NCI-H2171 treated with DMSO at 0.1 percent for 48 hours (cell line): ENCODE measurements around the gene SIN3B.
"Not testable (repeated sequence)": the region's sequence is repeated elsewhere in the genome, so short reads cannot be mapped to it uniquely, and the experiment has no call there.

Source experiments
- DNase-seq: peaks from one replicate; lab custom pipeline; 2025; lab: John Stamatoyannopoulos, UW

Gene SIN3B

GRCh38 chr19:16829010-16829821, at the start of gene SIN3B:
Gene SIN3B (plus strand): TSS chr19:16829398. CDS start chr19:16829421, 23 bp downstream.
- peak; percentile 81 for DNase-seq

- DNase-seq = no peak
These were observed 49.5 kb upstream of the SIN3B start for GRCh38 chr19:16779539-16780163.

- DNase-seq = no peak
These were observed 46.5 kb upstream of the SIN3B start for GRCh38 chr19:16782719-16783118.

- DNase-seq = no peak
These were observed 40.7 kb upstream of the SIN3B start for GRCh38 chr19:16788479-16788878.

GRCh38 chr19:16789238-16789637, 40.0 kb upstream of the SIN3B start:
- no peak for DNase-seq

GRCh38 chr19:16790051-16790450, 39.1 kb upstream of the SIN3B start:
- DNase-seq = no peak

- DNase-seq = no peak
These were observed 37.3 kb upstream of the SIN3B start for GRCh38 chr19:16791942-16792341.

GRCh38 chr19:16794456-16795441, 34.4 kb upstream of the SIN3B start:
- no peak for DNase-seq

- DNase-seq = no peak
These were observed 33.5 kb upstream of the SIN3B start for GRCh38 chr19:16795731-16796130.

GRCh38 chr19:16797876-16798275, 31.3 kb upstream of the SIN3B start:
- DNase-seq = no peak

- DNase-seq = not testable (repeated sequence)
These were observed 30.9 kb upstream of the SIN3B start for GRCh38 chr19:16798326-16798725.

- DNase-seq = no peak
These were observed 29.5 kb upstream of the SIN3B start for GRCh38 chr19:16799740-16800139.

GRCh38 chr19:16801600-16802013, 27.6 kb upstream of the SIN3B start:
- peak; percentile 11 for DNase-seq

GRCh38 chr19:16804176-16804575, 25.0 kb upstream of the SIN3B start:
- DNase-seq = no peak

- DNase-seq = no peak
These were observed 21.5 kb upstream of the SIN3B start for GRCh38 chr19:16807549-16808284.

GRCh38 chr19:16814526-16815100, 14.6 kb upstream of the SIN3B start:
- DNase-seq = peak; percentile 17

- no peak for DNase-seq
These were observed 9.1 kb upstream of the SIN3B start for GRCh38 chr19:16820056-16820455.

- DNase-seq = no peak
These were observed 8.1 kb upstream of the SIN3B start for GRCh38 chr19:16821081-16821480.

- DNase-seq = no peak
These were observed 6.5 kb upstream of the SIN3B start for GRCh38 chr19:16822648-16823047.

- no peak for DNase-seq
These were observed 4.4 kb upstream of the SIN3B start for GRCh38 chr19:16824658-16825311.
